A549 (cell line): ENCODE results near the gene PBX1. TPM values are rescaled to one million over a fixed set of nuclear protein-coding genes. Genes with fewer than 3 reads are reported as not detected.

Experiments used
- ATAC-seq, 2 experiments: fragments of 200-7000 bp in 1 of 2; fragments of >200 bp in 1 of 2; cut with Nextera tagmentation in 1 of 2; cut with Tn5 transposase in 1 of 2; 3 replicates each; pipeline versions ENCODE4 v1.8.0 to v1.9.1; 2018 to 2020; ENCODE audit warnings: mild to moderate bottlenecking in 1 of 2, moderate library complexity in 1 of 2
- CTCF ChIA-PET: fragments of 300-600 bp; sonication (Branson Sonifier 250); formaldehyde crosslinking; extraction: SDS; loops from one replicate; lab custom pipeline; 2021; ENCODE audit warnings: antibody characterized with exemption, inconsistent platforms; lab: Yijun Ruan, JAX
- POLR2A ChIA-PET: fragments of 350-600 bp; formaldehyde crosslinking; extraction: SDS; loops from one replicate; lab custom pipeline; 2021; ENCODE audit warnings: antibody characterized with exemption, inconsistent platforms; lab: Yijun Ruan, JAX
- DNase-seq, 2 experiments: peaks; one replicate each; pipeline versions ENCODE4 v3.0.0 to v3.0.0-alpha.2; 2011 to 2016; ENCODE audit warnings: low read depth in 1 of 2, low spot score in 1 of 2
- FAIRE-seq: peaks from 2 replicates; lab custom pipeline; 2011; peaks lifted over from hg19 to GRCh38; lab: Jason Lieb, UNC
- H3K27ac ChIP-seq, 2 experiments: fragments of >200 bp; sonication (Bioruptor Twin); formaldehyde crosslinking; 3 replicates each; pipeline ENCODE4 v1.5.1; 2016 to 2017
- H3K4me1 ChIP-seq: fragments of >200 bp; sonication (Bioruptor Twin); formaldehyde crosslinking; 3 replicates; pipeline ENCODE4 v1.6.1; 2016
- H3K4me2 ChIP-seq: fragments of >200 bp; sonication (Bioruptor Twin); formaldehyde crosslinking; 3 replicates; pipeline ENCODE4 v1.6.1; 2016
- H3K4me3 ChIP-seq: fragments of >200 bp; sonication (Bioruptor Twin); formaldehyde crosslinking; 3 replicates; pipeline ENCODE4 v1.5.1; 2016
- H3K9me3 ChIP-seq: fragments of >200 bp; sonication (Bioruptor Twin); formaldehyde crosslinking; 3 replicates; pipeline ENCODE4 v1.6.1; 2016
- ELK1 ChIP-seq: fragments of 150-350 bp; IDR thresholded peaks from 2 replicates; pipeline ENCODE4 v1.6.1; 2014; ENCODE audit warnings: low read depth, mild to moderate bottlenecking, low read length
- EP300 ChIP-seq, 2 experiments: fragments of >200 bp; sonication (Bioruptor Twin); formaldehyde crosslinking; IDR thresholded peaks; 2 replicates in 1 of 2; 3 replicates in 1 of 2; pipeline ENCODE4 v1.6.1; 2016 to 2017
- FOXS1 ChIP-seq: fragments of 250-450 bp; sonication (Bioruptor Pico); IDR thresholded peaks from 2 replicates; pipeline ENCODE4 v1.5.0; 2020; ENCODE audit warnings: mild to moderate bottlenecking, moderate library complexity
- GATA3 ChIP-seq: IDR thresholded peaks from 2 replicates; pipeline ENCODE4 v1.6.1; 2012; ENCODE audit warnings: borderline replicate concordance
- HDAC2 ChIP-seq: fragments of 200-600 bp; sonication (generic); IDR thresholded peaks from 2 replicates; pipeline ENCODE4 v1.6.1; 2016
- HEYL ChIP-seq: fragments of 250-450 bp; sonication (Bioruptor Pico); IDR thresholded peaks from 2 replicates; pipeline ENCODE4 v1.8.0; 2021; ENCODE audit warnings: mild to moderate bottlenecking, moderate library complexity
- HOXB5 ChIP-seq: fragments of 250-450 bp; sonication (Bioruptor Pico); IDR thresholded peaks from 2 replicates; pipeline ENCODE4 v1.5.0; 2020; ENCODE audit warnings: mild to moderate bottlenecking, moderate library complexity
- JUN ChIP-seq, 2 experiments: fragments of >200 bp; sonication (Bioruptor Twin); formaldehyde crosslinking; IDR thresholded peaks; 2 replicates in 1 of 2; 3 replicates in 1 of 2; pipeline ENCODE4 v1.6.1; 2016 to 2017
- JUNB ChIP-seq: fragments of >200 bp; sonication (Bioruptor Twin); formaldehyde crosslinking; IDR thresholded peaks from 2 replicates; pipeline ENCODE4 v1.6.1; 2016
- KDM1A ChIP-seq: fragments of 200-600 bp; sonication (generic); IDR thresholded peaks from 2 replicates; pipeline ENCODE4 v1.6.1; 2016; ENCODE audit warnings: low read depth, mild to moderate bottlenecking
- MAX ChIP-seq: IDR thresholded peaks from 2 replicates; pipeline ENCODE4 v1.6.1; 2012
- MYC ChIP-seq: IDR thresholded peaks from 2 replicates; pipeline ENCODE4 v1.6.1; 2012; ENCODE audit warnings: mild to moderate bottlenecking, inconsistent platforms, low read length, improper control_type of control experiment, borderline replicate concordance
- NFE2L2 ChIP-seq: fragments of 150-350 bp; conservative IDR thresholded peaks from 2 replicates; pipeline ENCODE4 v1.6.1; 2014; ENCODE audit warnings: low read length
- NR3C1 ChIP-seq: fragments of >200 bp; sonication (Bioruptor Twin); formaldehyde crosslinking; IDR thresholded peaks from 3 replicates; pipeline ENCODE4 v1.6.1; 2017
- PHF8 ChIP-seq: fragments of 200-600 bp; sonication (generic); IDR thresholded peaks from 2 replicates; pipeline ENCODE4 v1.6.1; 2016; ENCODE audit warnings: low read depth, mild to moderate bottlenecking, antibody characterized with exemption, moderate library complexity, borderline replicate concordance
- POLR2AphosphoS2 ChIP-seq: conservative IDR thresholded peaks from 2 replicates; pipeline ENCODE4 v1.6.1; 2012; ENCODE audit warnings: low read length, improper control_type of control experiment, inconsistent platforms
- RCOR1 ChIP-seq: fragments of 150-350 bp; IDR thresholded peaks from 2 replicates; pipeline ENCODE4 v1.6.1; 2014; ENCODE audit warnings: antibody characterized with exemption, low read length, low read depth
- REST ChIP-seq: fragments of 200-600 bp; sonication (generic); IDR thresholded peaks from 2 replicates; pipeline ENCODE4 v1.6.1; 2016; ENCODE audit warnings: antibody characterized with exemption, mild to moderate bottlenecking, moderate library complexity
- RFX5 ChIP-seq: fragments of 450-650 bp; IDR thresholded peaks from 2 replicates; pipeline ENCODE4 v1.7.1; 2014; ENCODE audit warnings: antibody characterized with exemption, mild to moderate bottlenecking, moderate library complexity
- SMC3 ChIP-seq: fragments of >200 bp; sonication (Bioruptor Twin); formaldehyde crosslinking; IDR thresholded peaks from 3 replicates; pipeline ENCODE4 v1.6.1; 2018; ENCODE audit warnings: inconsistent platforms
- SREBF2 ChIP-seq: fragments of 450-650 bp; IDR thresholded peaks from 2 replicates; pipeline ENCODE4 v1.6.1; 2014; ENCODE audit warnings: mild to moderate bottlenecking, moderate library complexity
- ZFP36 ChIP-seq: fragments of 450-650 bp; IDR thresholded peaks from 2 replicates; pipeline ENCODE4 v1.6.1; 2014; ENCODE audit warnings: borderline replicate concordance; ENCODE audit not compliant: partially characterized antibody
- ZSCAN20 ChIP-seq: fragments of 250-450 bp; sonication (Bioruptor Pico); IDR thresholded peaks from 2 replicates; pipeline ENCODE4 v1.8.0; 2022; ENCODE audit warnings: mild to moderate bottlenecking, moderate library complexity
- WGBS: methylation state at CpG from one replicate; pipeline ENCODE4 v1.1.6; 2017; ENCODE audit errors: missing lambda C conversion rate; 5-methylcytosine and 5-hydroxymethylcytosine counted together
- polyA plus RNA-seq, 4 experiments: library from polyadenylated mRNA; depleted of rRNA in 3 of 4; stranded (reverse); fragments of >200 nt; fragmentation: RNase III in 1 of 4; extraction: RNeasy Plus Mini Kit Qiagen cat#74134 plus additional on column Dnase treatment in 1 of 4; gene quantifications; 2 replicates in 3 of 4; 3 replicates in 1 of 4; pipeline ENCODE4 v1.2.3, GENCODE V29; 2011 to 2017
- TF ChIP-seq, protein P1 (sequence below): fragments of 450-650 bp; IDR thresholded peaks from 2 replicates; pipeline ENCODE4 v1.6.1; 2014; ENCODE audit warnings: antibody characterized with exemption
- TF ChIP-seq, protein P2 (sequence below): IDR thresholded peaks from 2 replicates; pipeline ENCODE4 v1.6.1; 2012
- TF ChIP-seq, protein P3 (sequence below): fragments of >200 bp; sonication (Bioruptor Twin); formaldehyde crosslinking; IDR thresholded peaks from 3 replicates; pipeline ENCODE4 v1.5.1; 2016
- TF ChIP-seq, protein P4 (sequence below): fragments of >200 bp; sonication (Bioruptor Twin); formaldehyde crosslinking; IDR thresholded peaks from 2 replicates; pipeline ENCODE4 v1.6.1; 2016

Gene PBX1
- polyA plus RNA-seq, 2 of the 4 experiments (the other 2 are of a cell fraction), result 47.8 to 61.5 TPM

- H3K4me2 ChIP-seq, result no peak overlapping the region
- H3K4me3 ChIP-seq, result no peak overlapping the region
- H3K4me1 ChIP-seq, result no peaks in the 10 kb centered on the region
- POLR2A ChIA-PET, result no interaction called here
- CTCF ChIA-PET, result no interaction called here
- no peaks in the 10 kb centered on the region for H3K9me3 ChIP-seq
- H3K27ac ChIP-seq, result no peak overlapping the region
- TF ChIP-seq NR3C1, result no peak
- TF ChIP-seq HOXB5, result no peak
- no peak for TF ChIP-seq REST
- TF ChIP-seq GATA3, result no peak
- TF ChIP-seq HDAC2, result no peak
- TF ChIP-seq FOXS1 (CRISPR knock-in tag), result no peak
- TF ChIP-seq ZSCAN20 (CRISPR knock-in tag), result no peak
- no peak for TF ChIP-seq HEYL (CRISPR knock-in tag)
- TF ChIP-seq POLR2AphosphoS2, result no peak
- TF ChIP-seq, protein P1, sequence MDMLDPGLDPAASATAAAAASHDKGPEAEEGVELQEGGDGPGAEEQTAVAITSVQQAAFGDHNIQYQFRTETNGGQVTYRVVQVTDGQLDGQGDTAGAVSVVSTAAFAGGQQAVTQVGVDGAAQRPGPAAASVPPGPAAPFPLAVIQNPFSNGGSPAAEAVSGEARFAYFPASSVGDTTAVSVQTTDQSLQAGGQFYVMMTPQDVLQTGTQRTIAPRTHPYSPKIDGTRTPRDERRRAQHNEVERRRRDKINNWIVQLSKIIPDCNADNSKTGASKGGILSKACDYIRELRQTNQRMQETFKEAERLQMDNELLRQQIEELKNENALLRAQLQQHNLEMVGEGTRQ, result no peak
- no peak for TF ChIP-seq PHF8
- TF ChIP-seq RCOR1, result no peak
- TF ChIP-seq RFX5, result no peak
- TF ChIP-seq, all 56 proteins: peak for 0
- FAIRE-seq (no peak), DNase-seq (no peak), ATAC-seq (no peak)
- WGBS, result 52% methylated on average over 3 of the region's 3 CpGs
These were observed 305.2 kb downstream of the PBX1 start for GRCh38 chr1:164864161-164864560.

- Histone ChIP-seq H3K9me3 (no peaks in the 10 kb centered on the region), H3K4me2 (no peak overlapping the region)
- no peak for FAIRE-seq
- CTCF ChIA-PET, result interaction anchor here (0.6 to 1.2 kb wide), 4 partner anchors 13 to 186 kb away, joined by 3 to 4 read pairs (median 3); no protein-coding TSS in a partner anchor
- DNase-seq, result no peak
- 25% methylated on average over 4 of the region's 4 CpGs for WGBS
- TF ChIP-seq ZFP36, result no peak
- TF ChIP-seq ZSCAN20 (CRISPR knock-in tag), result no peak
- TF ChIP-seq, protein P2, sequence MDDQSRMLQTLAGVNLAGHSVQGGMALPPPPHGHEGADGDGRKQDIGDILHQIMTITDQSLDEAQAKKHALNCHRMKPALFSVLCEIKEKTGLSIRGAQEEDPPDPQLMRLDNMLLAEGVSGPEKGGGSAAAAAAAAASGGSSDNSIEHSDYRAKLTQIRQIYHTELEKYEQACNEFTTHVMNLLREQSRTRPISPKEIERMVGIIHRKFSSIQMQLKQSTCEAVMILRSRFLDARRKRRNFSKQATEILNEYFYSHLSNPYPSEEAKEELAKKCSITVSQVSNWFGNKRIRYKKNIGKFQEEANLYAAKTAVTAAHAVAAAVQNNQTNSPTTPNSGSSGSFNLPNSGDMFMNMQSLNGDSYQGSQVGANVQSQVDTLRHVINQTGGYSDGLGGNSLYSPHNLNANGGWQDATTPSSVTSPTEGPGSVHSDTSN, result no peak
- TF ChIP-seq EP300 (IDR thresholded peaks at IDR 0.05), result no peak
- TF ChIP-seq, protein P3, sequence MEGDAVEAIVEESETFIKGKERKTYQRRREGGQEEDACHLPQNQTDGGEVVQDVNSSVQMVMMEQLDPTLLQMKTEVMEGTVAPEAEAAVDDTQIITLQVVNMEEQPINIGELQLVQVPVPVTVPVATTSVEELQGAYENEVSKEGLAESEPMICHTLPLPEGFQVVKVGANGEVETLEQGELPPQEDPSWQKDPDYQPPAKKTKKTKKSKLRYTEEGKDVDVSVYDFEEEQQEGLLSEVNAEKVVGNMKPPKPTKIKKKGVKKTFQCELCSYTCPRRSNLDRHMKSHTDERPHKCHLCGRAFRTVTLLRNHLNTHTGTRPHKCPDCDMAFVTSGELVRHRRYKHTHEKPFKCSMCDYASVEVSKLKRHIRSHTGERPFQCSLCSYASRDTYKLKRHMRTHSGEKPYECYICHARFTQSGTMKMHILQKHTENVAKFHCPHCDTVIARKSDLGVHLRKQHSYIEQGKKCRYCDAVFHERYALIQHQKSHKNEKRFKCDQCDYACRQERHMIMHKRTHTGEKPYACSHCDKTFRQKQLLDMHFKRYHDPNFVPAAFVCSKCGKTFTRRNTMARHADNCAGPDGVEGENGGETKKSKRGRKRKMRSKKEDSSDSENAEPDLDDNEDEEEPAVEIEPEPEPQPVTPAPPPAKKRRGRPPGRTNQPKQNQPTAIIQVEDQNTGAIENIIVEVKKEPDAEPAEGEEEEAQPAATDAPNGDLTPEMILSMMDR, result no peak
- TF ChIP-seq JUNB, result no peak
- no peak for TF ChIP-seq KDM1A
- TF ChIP-seq, protein P4, sequence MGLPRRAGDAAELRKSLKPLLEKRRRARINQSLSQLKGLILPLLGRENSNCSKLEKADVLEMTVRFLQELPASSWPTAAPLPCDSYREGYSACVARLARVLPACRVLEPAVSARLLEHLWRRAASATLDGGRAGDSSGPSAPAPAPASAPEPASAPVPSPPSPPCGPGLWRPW, result no peak
- no peak for TF ChIP-seq SMC3
- TF ChIP-seq GATA3, result no peak
- TF ChIP-seq JUN (IDR thresholded peaks at IDR 0.05), result no peak
- TF ChIP-seq MYC, result no peak
- no peak for TF ChIP-seq SREBF2
- TF ChIP-seq MAX, result no peak
- TF ChIP-seq ELK1, result no peak
- no peak for TF ChIP-seq NFE2L2
- TF ChIP-seq, all 56 proteins: peak for 0
- no peak for ATAC-seq
- Histone ChIP-seq H3K4me3 (no peak overlapping the region), H3K27ac (no peak overlapping the region), H3K4me1 (no peaks in the 10 kb centered on the region)
- POLR2A ChIA-PET, result no interaction called here
These were observed 306.4 kb downstream of the PBX1 start for GRCh38 chr1:164865385-164865784.
